HepG2 (cell line): ENCODE measurements around the gene FAAP20. TPM values are rescaled to one million over a fixed set of nuclear protein-coding genes. Genes with fewer than 3 reads are reported as not detected.

Experiments
- BRCA1 ChIP-seq: sonication (generic); formaldehyde crosslinking; IDR thresholded peaks from 2 replicates; pipeline ENCODE4 v1.4.0; 2020; ENCODE audit warnings: missing genetic modification reagents
- CREM ChIP-seq, 2 experiments: sonication (generic) in 1 of 2; formaldehyde crosslinking in 1 of 2; IDR thresholded peaks; 2 replicates each; pipeline versions ENCODE4 v1.4.0 to v1.6.1; 2016 to 2020; ENCODE audit warnings: antibody characterized with exemption in 1 of 2, mild to moderate bottlenecking in 1 of 2, missing genetic modification reagents in 1 of 2
- FOXP4 ChIP-seq: sonication (generic); formaldehyde crosslinking; IDR thresholded peaks from 2 replicates; pipeline ENCODE4 v1.4.0; 2020; ENCODE audit warnings: missing genetic modification reagents
- GZF1 ChIP-seq: sonication (generic); formaldehyde crosslinking; IDR thresholded peaks from 2 replicates; pipeline ENCODE4 v1.5.1; 2020; ENCODE audit warnings: mild to moderate bottlenecking, missing genetic modification reagents
- HNRNPH1 ChIP-seq: fragments of 200-400 bp; formaldehyde crosslinking; optimal IDR thresholded peaks from 2 replicates; pipeline ENCODE3; 2017; ENCODE audit warnings: mild to moderate bottlenecking, low read depth, low read length
- SNAPC4 ChIP-seq: sonication (generic); formaldehyde crosslinking; IDR thresholded peaks from 2 replicates; pipeline ENCODE4 v1.4.0; 2020; ENCODE audit warnings: mild to moderate bottlenecking, missing genetic modification reagents
- ZBTB10 ChIP-seq: sonication (generic); formaldehyde crosslinking; IDR thresholded peaks from 2 replicates; pipeline ENCODE4 v1.4.0; 2020; ENCODE audit warnings: missing genetic modification reagents, borderline replicate concordance
- ZBTB21 ChIP-seq: sonication (generic); formaldehyde crosslinking; IDR thresholded peaks from 2 replicates; pipeline ENCODE4 v1.4.0; 2020; ENCODE audit warnings: missing genetic modification reagents
- ZFP36L1 ChIP-seq: sonication (generic); formaldehyde crosslinking; IDR thresholded peaks from 2 replicates; pipeline ENCODE4 v1.8.0; 2022; ENCODE audit warnings: mild to moderate bottlenecking, missing genetic modification reagents, moderate library complexity
- ZNF138 ChIP-seq: sonication (generic); formaldehyde crosslinking; IDR thresholded peaks from 2 replicates; pipeline ENCODE4 v1.5.0; 2020; ENCODE audit warnings: mild to moderate bottlenecking, low read depth, missing genetic modification reagents
- ZNF251 ChIP-seq: sonication (generic); formaldehyde crosslinking; IDR thresholded peaks from 2 replicates; pipeline ENCODE4 v1.9.0; 2021; ENCODE audit warnings: mild to moderate bottlenecking, missing genetic modification reagents
- ZNF446 ChIP-seq: sonication (generic); formaldehyde crosslinking; IDR thresholded peaks from 2 replicates; pipeline ENCODE4 v1.5.0; 2020; ENCODE audit warnings: mild to moderate bottlenecking, missing genetic modification reagents
- ZNF546 ChIP-seq: sonication (generic); formaldehyde crosslinking; conservative IDR thresholded peaks from 2 replicates; pipeline ENCODE4 v1.8.1; 2023; ENCODE audit warnings: mild to moderate bottlenecking, missing genetic modification reagents
- ZNF713 ChIP-seq: sonication (generic); formaldehyde crosslinking; IDR thresholded peaks from 2 replicates; pipeline ENCODE4 v1.4.0; 2020; ENCODE audit warnings: mild to moderate bottlenecking, missing genetic modification reagents
- ZSCAN5A ChIP-seq: sonication (generic); formaldehyde crosslinking; IDR thresholded peaks from 2 replicates; pipeline ENCODE4 v1.8.0; 2022; ENCODE audit warnings: mild to moderate bottlenecking, missing genetic modification reagents, borderline replicate concordance
- polyA plus RNA-seq, 8 experiments: library from polyadenylated mRNA; depleted of rRNA in 3 of 8; stranded (reverse) in 7 of 8; unstranded in 1 of 8; fragments of >200 nt; fragmentation: Illumina TruSeq in 4 of 8; extraction: Trizol in 4 of 8; gene quantifications; 2 replicates each; pipeline versions ENCODE4 v1.2.1 to v1.2.3, GENCODE V29; 2011 to 2016; ENCODE audit warnings: low read depth in 4 of 8, missing spikeins in 1 of 8, mixed read lengths in 1 of 8; ENCODE audit not compliant: insufficient read depth in 1 of 8
- total RNA-seq, 5 experiments: library from RNA; depleted of rRNA; stranded (reverse); fragments of >200 nt; fragmentation: Illumina TruSeq; extraction: Trizol; gene quantifications; 2 replicates each; pipeline ENCODE4 v1.2.3, GENCODE V29; 2016; ENCODE audit warnings: low read depth in 1 of 5
- TF ChIP-seq, protein P1 (sequence below): sonication (generic); formaldehyde crosslinking; IDR thresholded peaks from 2 replicates; pipeline ENCODE4 v1.5.0; 2020; ENCODE audit warnings: missing genetic modification reagents

Gene FAAP20
- total and polyA plus RNA-seq, 2 of the 13 experiments (the other 11 are each of a cell fraction or from before 2014, with no cell fraction given), result 9.6 to 10.8 TPM

DNA sequence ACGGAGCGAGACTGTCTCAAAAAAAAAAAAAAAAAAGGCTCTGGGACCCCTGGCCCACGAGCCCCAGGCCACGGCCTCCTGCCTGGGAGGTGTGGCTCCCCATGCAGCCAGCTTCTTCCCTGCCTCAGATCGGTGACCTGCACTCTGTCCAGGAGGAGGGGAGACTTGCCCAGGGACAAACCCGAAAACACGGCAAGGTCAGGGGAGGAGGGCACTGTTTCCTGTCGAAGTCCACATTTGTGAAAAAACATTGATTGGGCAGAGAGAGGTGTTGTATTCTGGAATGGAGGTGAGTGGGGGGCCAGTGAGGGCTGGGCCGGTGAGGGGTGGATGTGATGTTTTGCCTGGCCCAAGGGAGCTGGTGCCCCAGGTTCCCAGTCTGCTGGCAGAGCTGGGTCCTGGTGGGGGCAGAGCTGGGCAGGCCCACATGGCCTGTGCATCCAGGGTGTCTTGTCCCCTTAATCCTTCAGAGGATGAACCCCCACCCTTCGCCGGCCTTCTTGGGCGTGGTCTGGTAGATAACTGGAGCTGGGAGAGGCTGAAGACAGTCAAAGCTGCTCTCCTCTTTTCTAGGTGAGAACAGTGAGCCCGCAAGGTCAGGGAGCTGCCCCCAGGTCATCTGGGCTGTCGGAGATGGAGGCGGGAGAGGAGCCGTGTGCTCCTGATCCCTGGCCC lies 12.4 kb upstream of the FAAP20 start (continued):
- TF ChIP-seq SNAPC4 (no peak), CREM (IDR thresholded peaks at IDR 0.05) (no peak), CREM (CRISPR knock-in tag; IDR thresholded peaks at IDR 0.05) (no peak), BRCA1 (CRISPR knock-in tag) (no peak), HNRNPH1 (no peak), FOXP4 (0 out of 2 replicates have a peak, but pooled peaks have one; percentile 19), ZNF446 (CRISPR knock-in tag) (no peak), ZNF546 (CRISPR knock-in tag) (no peak), ZBTB21 (no peak), GZF1 (CRISPR knock-in tag) (no peak), ZNF138 (CRISPR knock-in tag) (no peak), ZNF713 (CRISPR knock-in tag) (no peak), ZNF251 (CRISPR knock-in tag) (no peak), ZFP36L1 (CRISPR knock-in tag) (no peak), ZSCAN5A (CRISPR knock-in tag) (no peak), ZBTB10 (0 out of 2 replicates have a peak, but pooled peaks have one; percentile 19)
- TF ChIP-seq, protein P1, sequence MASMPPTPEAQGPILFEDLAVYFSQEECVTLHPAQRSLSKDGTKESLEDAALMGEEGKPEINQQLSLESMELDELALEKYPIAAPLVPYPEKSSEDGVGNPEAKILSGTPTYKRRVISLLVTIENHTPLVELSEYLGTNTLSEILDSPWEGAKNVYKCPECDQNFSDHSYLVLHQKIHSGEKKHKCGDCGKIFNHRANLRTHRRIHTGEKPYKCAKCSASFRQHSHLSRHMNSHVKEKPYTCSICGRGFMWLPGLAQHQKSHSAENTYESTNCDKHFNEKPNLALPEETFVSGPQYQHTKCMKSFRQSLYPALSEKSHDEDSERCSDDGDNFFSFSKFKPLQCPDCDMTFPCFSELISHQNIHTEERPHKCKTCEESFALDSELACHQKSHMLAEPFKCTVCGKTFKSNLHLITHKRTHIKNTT (CRISPR knock-in tag), result no peak
